Activated CD4-positive, alpha-beta memory T cell treated with anti-CD3 and anti-CD28 coated beads for 36 hours (primary cell): ENCODE data around the gene GULP1. TPM values are rescaled to one million over a fixed set of nuclear protein-coding genes. Genes with fewer than 3 reads are reported as not detected.

Experiments used
- CTCF ChIA-PET: fragments of 350-600 bp; sonication (Branson Sonifier 250); formaldehyde crosslinking; loops from one replicate; lab custom pipeline; 2021; ENCODE audit warnings: antibody characterized with exemption, inconsistent platforms; lab: Charles Lee
- POLR2A ChIA-PET: fragments of 350-600 bp; sonication (Branson Sonifier 250); formaldehyde crosslinking; loops from one replicate; lab custom pipeline; 2021; ENCODE audit warnings: antibody characterized with exemption; lab: Charles Lee
- DNase-seq: peaks from one replicate; pipeline ENCODE4 v3.0.0-alpha.2; 2020
- H3K27ac Mint-ChIP-seq: one replicate; pipeline ENCODE4 v1.8.0; 2021; ENCODE audit warnings: mixed read lengths
- H3K27me3 Mint-ChIP-seq: one replicate; pipeline ENCODE4 v1.8.0; 2021; ENCODE audit warnings: mixed read lengths
- H3K36me3 Mint-ChIP-seq: one replicate; pipeline ENCODE4 v1.8.0; 2021; ENCODE audit warnings: mixed read lengths
- H3K4me1 Mint-ChIP-seq: one replicate; pipeline ENCODE4 v1.8.0; 2021; ENCODE audit warnings: low read depth, mixed read lengths
- H3K4me3 Mint-ChIP-seq: one replicate; pipeline ENCODE4 v1.8.0; 2021; ENCODE audit warnings: mild to moderate bottlenecking, mixed read lengths
- H3K9me3 Mint-ChIP-seq: one replicate; pipeline ENCODE4 v1.8.0; 2021; ENCODE audit warnings: mixed read lengths
- intact Hi-C: fragments of 100-400 bp; cut with micrococcal nuclease; formaldehyde crosslinking; loops from one replicate; pipeline ENCODE4 v1.15.1; 2023
- total RNA-seq, 2 experiments: library from RNA; stranded (reverse); gene quantifications; one replicate each; pipeline ENCODE4 v1.2.3, GENCODE V29; 2021

Gene GULP1, protein sequence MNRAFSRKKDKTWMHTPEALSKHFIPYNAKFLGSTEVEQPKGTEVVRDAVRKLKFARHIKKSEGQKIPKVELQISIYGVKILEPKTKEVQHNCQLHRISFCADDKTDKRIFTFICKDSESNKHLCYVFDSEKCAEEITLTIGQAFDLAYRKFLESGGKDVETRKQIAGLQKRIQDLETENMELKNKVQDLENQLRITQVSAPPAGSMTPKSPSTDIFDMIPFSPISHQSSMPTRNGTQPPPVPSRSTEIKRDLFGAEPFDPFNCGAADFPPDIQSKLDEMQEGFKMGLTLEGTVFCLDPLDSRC
- not detected for total RNA-seq

DNA sequence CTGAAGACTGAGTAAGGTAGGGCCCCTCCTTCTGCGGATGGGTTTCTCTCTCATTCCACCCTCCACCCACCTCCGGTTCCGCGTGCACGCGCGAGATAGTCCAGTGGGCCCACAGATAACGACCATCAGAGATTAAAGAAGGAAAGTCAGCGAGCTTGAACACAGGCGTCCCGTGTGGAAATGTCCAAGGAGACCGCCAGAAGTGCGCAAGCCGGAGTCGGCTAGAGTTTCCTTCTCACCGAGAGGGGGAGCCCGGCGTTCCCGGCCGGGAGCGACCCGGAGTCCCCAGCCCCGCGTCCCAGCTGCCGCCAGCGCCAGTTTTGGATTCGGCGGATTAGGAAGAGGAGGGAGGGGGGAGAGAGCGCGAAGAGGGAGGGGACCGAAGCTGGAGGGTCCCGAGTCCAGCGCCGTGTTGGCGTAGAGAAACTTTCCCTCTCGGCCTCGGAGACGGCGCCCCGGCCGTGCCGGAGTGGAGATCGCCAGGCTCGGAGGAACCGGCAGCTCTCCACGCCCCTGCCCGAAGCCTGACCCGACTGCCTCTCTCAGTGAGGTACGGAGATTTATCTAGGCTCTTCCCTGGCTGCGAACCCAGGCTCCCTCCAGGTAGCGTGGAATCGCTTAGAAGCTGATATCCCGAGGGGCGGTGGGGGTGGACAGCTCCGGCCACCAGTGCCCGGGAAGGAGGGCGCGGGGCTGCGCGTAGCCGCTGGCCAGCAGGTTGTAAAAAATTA is at the start of gene GULP1:
GULP1 (plus strand) TSS at position 258 of the 731 bp plus-strand sequence. CDS start 185,829 bp downstream, outside the sequence.
- Mint-ChIP-seq H3K36me3 (no peaks in the 10 kb centered on the region), H3K4me1 (peaks cover 5% of the 10 kb centered on the region), H3K27me3 (peaks cover 36% of the 10 kb centered on the region), H3K27ac (no peak within 1 kb of the TSS), H3K9me3 (no peaks in the 10 kb centered on the region), H3K4me3 (no peak within 1 kb of the TSS)
- intact Hi-C loops = no loop called here
- ChIA-PET CTCF (no interaction called here), POLR2A (no interaction called here)
- no peak for DNase-seq

DNA sequence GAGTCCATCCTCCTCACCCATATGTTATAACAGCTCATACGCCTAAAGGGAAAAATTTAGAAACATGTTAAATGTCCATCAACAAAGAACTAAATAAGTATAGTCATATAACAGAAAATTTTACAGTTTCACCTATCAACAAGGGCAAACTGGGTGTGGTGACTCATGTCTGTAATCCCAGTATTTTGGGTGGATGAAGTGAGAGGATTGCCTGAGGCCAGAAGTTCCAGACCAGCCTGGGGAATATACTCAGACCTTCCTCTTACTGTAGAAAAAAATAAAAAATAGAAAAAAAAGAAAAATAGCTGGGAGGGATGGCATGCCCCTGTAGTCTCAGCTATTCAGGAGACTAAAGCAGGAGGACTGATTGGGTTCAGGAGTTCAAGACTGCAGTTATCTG is 48.3 kb upstream of the GULP1 start:
- intact Hi-C loops = no loop called here
- no peaks in the 10 kb centered on the region for H3K27me3 Mint-ChIP-seq
- H3K36me3 Mint-ChIP-seq = no peaks in the 10 kb centered on the region
- H3K9me3 Mint-ChIP-seq = peaks cover 11% of the 10 kb centered on the region
- H3K4me3 Mint-ChIP-seq = no peak overlapping the region
- CTCF ChIA-PET = interaction anchor here (0.6 kb wide), 1 partner anchor 352 kb away, joined by 3 read pairs; no protein-coding TSS in a partner anchor
- H3K4me1 Mint-ChIP-seq = no peaks in the 10 kb centered on the region
- DNase-seq = no peak
- POLR2A ChIA-PET = no interaction called here
- H3K27ac Mint-ChIP-seq = no peak overlapping the region

DNA sequence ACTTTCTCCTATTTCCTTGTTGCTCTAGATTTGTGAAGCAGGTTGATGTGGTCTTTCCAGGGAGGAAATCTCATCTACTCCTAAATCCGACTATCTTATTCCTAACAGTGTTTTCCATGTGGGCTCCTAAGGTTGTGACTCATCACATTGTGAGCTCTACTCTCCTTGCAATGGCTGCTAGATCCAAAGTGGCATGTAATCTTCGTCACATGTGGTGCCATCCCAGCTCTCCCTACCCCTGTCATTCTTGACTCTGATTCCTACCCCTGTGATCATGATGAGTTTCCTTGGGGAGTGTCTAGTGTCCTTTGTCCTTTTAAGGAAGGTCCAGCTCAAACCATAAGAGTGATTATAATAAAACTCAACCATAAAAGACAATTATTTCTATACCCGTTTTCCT is 47.3 kb upstream of the GULP1 start:
- H3K4me1 Mint-ChIP-seq = no peaks in the 10 kb centered on the region
- no peak overlapping the region for H3K27ac Mint-ChIP-seq
- H3K27me3 Mint-ChIP-seq = no peaks in the 10 kb centered on the region
- CTCF ChIA-PET = no interaction called here
- no peak overlapping the region for H3K4me3 Mint-ChIP-seq
- no peak for DNase-seq
- peaks cover 1% of the 10 kb centered on the region for H3K9me3 Mint-ChIP-seq
- POLR2A ChIA-PET = no interaction called here
- H3K36me3 Mint-ChIP-seq = no peaks in the 10 kb centered on the region
- intact Hi-C loops = no loop called here

DNA sequence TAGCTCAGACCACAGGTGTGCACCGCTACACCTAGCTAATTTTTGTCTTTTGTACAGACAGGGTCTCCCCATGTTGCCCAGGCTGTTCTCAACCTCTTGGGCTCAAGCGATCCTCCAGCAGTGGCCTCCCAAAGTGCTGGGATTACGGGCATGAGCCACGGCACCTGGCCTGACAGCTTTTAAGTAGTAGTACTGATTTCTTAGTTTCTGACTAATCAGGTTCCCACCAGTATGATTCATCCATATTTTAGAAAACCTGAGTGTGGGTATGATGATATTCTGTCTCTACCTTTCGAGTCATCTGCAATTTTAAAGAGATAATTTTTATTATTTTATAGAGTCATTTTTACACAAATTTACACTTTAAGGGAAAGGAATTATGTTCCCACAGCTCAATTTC is 46.4 kb upstream of the GULP1 start:
- H3K36me3 Mint-ChIP-seq = no peaks in the 10 kb centered on the region
- no peak overlapping the region for H3K27ac Mint-ChIP-seq
- no peak for DNase-seq
- CTCF ChIA-PET = no interaction called here
- no peak overlapping the region for H3K4me3 Mint-ChIP-seq
- POLR2A ChIA-PET = interaction anchor here (0.6 kb wide), 1 partner anchor 19 kb away, joined by 5 read pairs; no protein-coding TSS in a partner anchor
- intact Hi-C loops = no loop called here
- no peaks in the 10 kb centered on the region for H3K27me3 Mint-ChIP-seq
- no peaks in the 10 kb centered on the region for H3K9me3 Mint-ChIP-seq
- H3K4me1 Mint-ChIP-seq = no peaks in the 10 kb centered on the region

DNA sequence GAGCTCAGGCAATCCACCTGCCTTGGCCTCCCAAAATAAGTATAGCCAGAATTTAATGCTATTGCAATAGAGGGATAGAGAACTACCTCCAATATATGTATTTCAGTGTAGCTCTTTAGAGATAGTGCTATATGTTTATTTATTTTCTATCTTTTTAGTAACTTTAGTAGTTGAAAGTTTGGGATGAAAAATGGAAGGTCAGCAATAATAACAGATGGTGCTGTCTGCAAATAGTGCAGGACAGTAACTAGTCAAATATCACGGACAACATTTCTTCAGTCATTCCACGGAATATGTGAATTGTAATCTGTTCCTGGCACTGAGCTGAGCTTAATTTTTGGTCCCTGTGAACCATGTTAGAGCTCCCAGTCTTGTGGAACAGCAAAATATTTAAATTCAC is 43.2 kb upstream of the GULP1 start:
- Mint-ChIP-seq H3K4me3 (no peak overlapping the region), H3K36me3 (no peaks in the 10 kb centered on the region), H3K9me3 (peaks cover 3% of the 10 kb centered on the region), H3K4me1 (no peaks in the 10 kb centered on the region), H3K27ac (no peak overlapping the region), H3K27me3 (no peaks in the 10 kb centered on the region)
- CTCF ChIA-PET = no interaction called here
- intact Hi-C loops = no loop called here
- no peak for DNase-seq
- POLR2A ChIA-PET = no interaction called here

DNA sequence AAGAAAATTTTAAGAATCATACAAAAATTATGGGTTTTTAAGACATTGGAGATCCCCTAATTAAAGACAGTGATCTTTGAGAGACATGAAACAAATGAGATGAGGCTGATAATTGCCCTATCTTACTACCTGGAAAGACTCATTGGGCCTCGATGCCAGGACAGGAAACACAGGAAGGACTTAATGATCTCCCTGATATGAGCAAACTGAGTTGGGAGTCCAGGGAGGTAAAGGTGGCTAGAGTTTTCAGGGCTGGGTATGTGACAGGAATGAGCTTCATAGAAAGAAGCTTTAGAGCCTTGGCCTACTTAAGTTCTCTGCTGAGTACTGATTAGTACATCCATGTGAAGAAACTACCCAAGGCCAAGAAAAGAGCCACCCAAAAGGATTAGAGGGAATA is 40.6 kb upstream of the GULP1 start:
- Mint-ChIP-seq H3K4me3 (no peak overlapping the region), H3K27ac (no peak overlapping the region), H3K27me3 (no peaks in the 10 kb centered on the region), H3K36me3 (no peaks in the 10 kb centered on the region), H3K4me1 (no peaks in the 10 kb centered on the region), H3K9me3 (peaks cover 3% of the 10 kb centered on the region)
- intact Hi-C loops = no loop called here
- POLR2A ChIA-PET = no interaction called here
- no peak for DNase-seq
- CTCF ChIA-PET = no interaction called here

DNA sequence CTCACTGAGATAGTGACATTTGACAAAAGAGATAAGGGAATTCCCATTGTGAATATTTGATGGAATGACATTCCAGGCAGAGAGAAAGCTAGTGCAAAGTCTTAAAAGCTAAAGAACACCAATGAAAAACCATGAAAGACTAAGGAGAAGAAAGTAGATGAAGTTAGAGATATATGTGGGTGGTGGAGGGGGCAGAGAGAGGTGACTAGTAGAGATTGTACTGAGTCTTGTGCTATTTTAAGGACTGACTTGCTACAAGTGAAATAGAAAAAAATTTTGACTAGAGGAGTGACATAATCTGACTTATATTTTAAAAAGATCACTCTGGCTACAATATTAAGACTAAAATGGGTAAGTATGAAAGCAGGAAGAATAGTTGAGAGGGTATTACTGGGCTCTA is 35.3 kb upstream of the GULP1 start:
- ChIA-PET CTCF (no interaction called here), POLR2A (no interaction called here)
- Mint-ChIP-seq H3K27ac (no peak overlapping the region), H3K4me3 (no peak overlapping the region), H3K27me3 (no peaks in the 10 kb centered on the region), H3K4me1 (no peaks in the 10 kb centered on the region), H3K36me3 (no peaks in the 10 kb centered on the region), H3K9me3 (peaks cover 3% of the 10 kb centered on the region)
- DNase-seq = no peak
- intact Hi-C loops = no loop called here

DNA sequence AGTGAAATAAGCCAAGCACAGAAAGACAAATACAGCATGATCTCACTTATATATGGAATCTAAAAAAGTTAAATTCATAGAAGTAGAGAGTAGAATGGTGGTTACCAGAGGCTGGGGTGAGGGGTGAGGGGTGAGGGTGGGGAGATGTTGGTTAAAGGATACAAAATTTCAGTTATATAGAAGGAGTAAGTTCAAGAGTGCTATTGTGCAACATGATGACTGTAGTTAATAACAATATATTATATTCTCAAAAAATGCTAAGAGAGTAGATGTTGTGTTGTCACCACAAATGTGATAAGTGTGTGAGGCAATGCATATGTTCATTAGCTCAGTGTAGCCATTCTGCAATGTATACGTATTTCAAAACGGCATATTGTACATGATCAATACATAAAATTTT is 26.4 kb upstream of the GULP1 start:
- Mint-ChIP-seq H3K9me3 (no peaks in the 10 kb centered on the region), H3K4me3 (no peak overlapping the region), H3K4me1 (no peaks in the 10 kb centered on the region), H3K27me3 (no peaks in the 10 kb centered on the region), H3K27ac (no peak overlapping the region), H3K36me3 (no peaks in the 10 kb centered on the region)
- intact Hi-C loops = no loop called here
- ChIA-PET CTCF (no interaction called here), POLR2A (no interaction called here)
- no peak for DNase-seq

DNA sequence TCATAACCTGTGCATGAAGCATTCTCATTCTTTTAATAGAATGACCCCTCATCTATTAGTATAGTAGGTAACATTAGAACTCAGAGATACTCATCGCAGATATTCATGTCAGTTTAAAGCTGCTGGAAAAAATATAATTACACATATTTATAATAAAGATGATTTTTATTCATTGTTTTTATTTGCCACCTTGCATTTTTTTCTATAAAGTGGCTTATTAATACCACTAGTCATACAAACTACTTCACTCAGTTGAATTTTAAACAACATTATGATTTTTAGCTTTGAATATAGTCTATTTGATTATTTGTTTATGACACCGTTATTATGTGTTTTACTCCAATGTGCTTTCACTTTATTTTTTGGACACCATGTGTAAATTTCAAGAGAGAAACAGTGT is 23.9 kb upstream of the GULP1 start:
- intact Hi-C loops = no loop called here
- no peaks in the 10 kb centered on the region for H3K4me1 Mint-ChIP-seq
- ChIA-PET POLR2A (no interaction called here), CTCF (no interaction called here)
- H3K4me3 Mint-ChIP-seq = no peak overlapping the region
- no peak for DNase-seq
- no peaks in the 10 kb centered on the region for H3K27me3 Mint-ChIP-seq
- no peaks in the 10 kb centered on the region for H3K9me3 Mint-ChIP-seq
- H3K27ac Mint-ChIP-seq = no peak overlapping the region
- H3K36me3 Mint-ChIP-seq = no peaks in the 10 kb centered on the region

DNA sequence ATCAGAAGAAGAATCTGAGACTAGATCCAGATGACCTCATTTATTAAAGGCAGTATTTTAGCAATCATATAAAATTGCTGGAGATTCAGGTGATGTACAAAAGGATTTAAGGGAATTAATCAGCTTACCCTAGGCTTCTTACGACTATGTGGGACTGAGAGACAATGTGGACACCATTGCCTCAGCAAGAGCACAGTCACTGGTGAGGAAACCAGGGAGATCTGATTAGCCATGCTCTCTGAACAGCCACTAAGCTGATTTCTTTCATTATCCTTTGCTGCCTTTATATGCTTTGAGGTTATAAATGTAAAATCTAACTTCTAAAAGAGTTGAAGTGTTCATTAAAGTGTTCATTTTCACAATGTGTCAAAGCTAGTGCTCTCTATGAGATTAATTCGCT is 22.7 kb upstream of the GULP1 start:
- ChIA-PET POLR2A (no interaction called here), CTCF (no interaction called here)
- Mint-ChIP-seq H3K36me3 (no peaks in the 10 kb centered on the region), H3K27me3 (no peaks in the 10 kb centered on the region), H3K9me3 (no peaks in the 10 kb centered on the region), H3K4me3 (no peak overlapping the region), H3K27ac (no peak overlapping the region), H3K4me1 (no peaks in the 10 kb centered on the region)
- intact Hi-C loops = no loop called here
- no peak for DNase-seq

DNA sequence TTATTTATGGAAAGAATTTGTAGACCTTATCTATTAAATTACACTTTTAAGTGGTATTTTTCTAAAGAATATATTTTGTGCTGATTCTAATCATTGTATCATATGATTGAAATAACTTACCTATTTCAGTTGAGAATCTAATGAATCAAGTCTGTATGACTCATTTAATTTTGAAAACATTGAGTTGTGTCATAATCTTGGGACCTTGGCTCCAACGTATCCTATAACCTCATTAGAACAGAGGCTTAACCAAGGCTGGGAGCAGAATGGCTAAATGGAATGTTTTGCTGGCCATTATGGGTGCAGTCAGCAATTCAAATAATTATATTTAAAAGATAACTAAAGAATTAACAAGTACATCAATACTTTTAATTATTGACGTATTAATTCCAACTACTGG is 19.6 kb upstream of the GULP1 start:
- no peak overlapping the region for H3K27ac Mint-ChIP-seq
- no peaks in the 10 kb centered on the region for H3K36me3 Mint-ChIP-seq
- no peak overlapping the region for H3K4me3 Mint-ChIP-seq
- no peaks in the 10 kb centered on the region for H3K9me3 Mint-ChIP-seq
- intact Hi-C loops = no loop called here
- ChIA-PET POLR2A (no interaction called here), CTCF (no interaction called here)
- DNase-seq = no peak
- H3K27me3 Mint-ChIP-seq = no peaks in the 10 kb centered on the region
- no peaks in the 10 kb centered on the region for H3K4me1 Mint-ChIP-seq

DNA sequence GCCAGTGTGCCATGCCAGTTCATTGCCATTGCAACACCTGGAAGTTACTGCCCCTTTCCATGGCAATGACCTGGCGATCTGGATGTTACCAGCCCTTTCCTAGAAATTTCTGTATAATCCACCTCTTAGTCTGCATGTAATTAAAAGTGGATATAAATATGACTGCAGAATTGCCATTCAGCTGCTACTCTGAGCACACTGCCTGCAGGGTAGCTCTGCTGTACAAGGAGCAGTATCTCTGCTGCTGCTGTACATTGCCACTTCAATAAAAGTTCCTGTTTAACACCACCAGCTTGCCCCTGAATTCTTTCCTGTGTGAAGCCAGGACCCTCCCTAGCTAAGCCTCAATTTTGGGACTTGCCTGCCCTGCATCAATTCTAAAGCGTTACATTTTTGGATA is 17.4 kb upstream of the GULP1 start:
- no peak overlapping the region for H3K4me3 Mint-ChIP-seq
- H3K27me3 Mint-ChIP-seq = no peaks in the 10 kb centered on the region
- intact Hi-C loops = no loop called here
- POLR2A ChIA-PET = no interaction called here
- DNase-seq = no peak
- CTCF ChIA-PET = no interaction called here
- H3K36me3 Mint-ChIP-seq = no peaks in the 10 kb centered on the region
- H3K9me3 Mint-ChIP-seq = no peaks in the 10 kb centered on the region
- H3K27ac Mint-ChIP-seq = no peak overlapping the region
- no peaks in the 10 kb centered on the region for H3K4me1 Mint-ChIP-seq

DNA sequence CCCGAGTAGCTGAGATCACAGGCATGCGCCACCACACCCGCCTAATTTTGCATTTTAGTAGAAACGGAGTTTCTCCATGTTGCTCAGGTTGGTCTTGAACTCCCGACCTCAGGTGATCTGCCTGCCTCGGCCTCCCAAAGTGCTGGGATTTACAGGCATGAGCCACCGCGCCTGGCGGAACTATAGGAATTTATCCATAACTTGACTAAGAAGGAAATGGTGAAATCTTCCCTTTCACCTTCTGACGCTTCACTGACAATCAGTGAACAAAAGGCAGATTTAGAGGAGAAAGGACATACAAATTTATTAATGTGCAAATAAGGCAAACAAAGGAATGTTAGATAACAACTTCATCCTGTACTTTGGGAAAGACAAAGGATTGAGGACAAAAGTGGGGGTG is 15.4 kb upstream of the GULP1 start:
- CTCF ChIA-PET = no interaction called here
- Mint-ChIP-seq H3K4me1 (no peaks in the 10 kb centered on the region), H3K27ac (no peak overlapping the region), H3K9me3 (no peaks in the 10 kb centered on the region), H3K4me3 (no peak overlapping the region), H3K36me3 (no peaks in the 10 kb centered on the region), H3K27me3 (no peaks in the 10 kb centered on the region)
- intact Hi-C loops = no loop called here
- POLR2A ChIA-PET = no interaction called here
- DNase-seq = no peak
